Activated naive CD4-positive, alpha-beta T cell treated with anti-CD3 and anti-CD28 coated beads, Interleukin-2, amount 10 ng/mL, durations not matched to agents 5 hours and 36 hours (primary cell): ENCODE measurements around the gene AKAP3. TPM values are rescaled to one million over a fixed set of nuclear protein-coding genes. Genes with fewer than 3 reads are reported as not detected.

Experiments used
- total RNA-seq, 2 experiments: library from RNA; stranded (reverse); gene quantifications; one replicate each; pipeline ENCODE4 v1.2.3, GENCODE V29; 2021

Gene AKAP3
- total RNA-seq: 1 to 10 TPM; 1.8 to 2.3 TPM

GRCh38 chr12:4648501-4649357 lies at the start of gene AKAP3, which contains the start of gene NDUFA9:
Gene AKAP3 (minus strand): TSS chr12:4649051. CDS start chr12:4638196, 10,855 bp downstream.
Gene NDUFA9 (plus strand): TSS chr12:4649114. CDS start chr12:4649127, 13 bp downstream.

Other genes starting within 250 kb of the AKAP3 start
- not detected for gene FGF6, start 203.2 kb downstream of the AKAP3 start, total RNA-seq
- 10 to 100 TPM; 30.3 to 35.5 TPM for gene RAD51AP1, start 110.2 kb downstream of the AKAP3 start, total RNA-seq
- 10 to 100 TPM; 28.0 to 30.1 TPM for gene DYRK4, start 86.8 kb downstream of the AKAP3 start, total RNA-seq
- gene NDUFA9, start 63 bp upstream of the AKAP3 start, total RNA-seq: 10 to 100 TPM; 82.3 to 82.6 TPM
- gene GALNT8, start 71.3 kb upstream of the AKAP3 start, total RNA-seq: under 1 TPM in 1 of 2 experiments, not detected in 1; 0.14 TPM